KMS-11 (cell line): ENCODE measurements around the gene WSB1.

Source experiments
- H2AFZ ChIP-seq: fragments of 200-600 bp; sonication (generic); 2 replicates; pipeline ENCODE4 v1.6.1; 2016; ENCODE audit warnings: antibody characterized with exemption, mixed run types, low read depth
- H3K27ac ChIP-seq: fragments of 200-600 bp; sonication (generic); 2 replicates; pipeline ENCODE4 v1.6.1; 2016; ENCODE audit warnings: mild to moderate bottlenecking, mixed run types
- H3K27me3 ChIP-seq: fragments of 200-600 bp; sonication (generic); 2 replicates; pipeline ENCODE4 v1.6.1; 2017; ENCODE audit warnings: mild to moderate bottlenecking, low read depth, mixed run types, moderate library complexity; ENCODE audit not compliant: insufficient read depth
- H3K36me3 ChIP-seq: fragments of 200-600 bp; sonication (generic); 2 replicates; pipeline ENCODE4 v1.6.1; 2017; ENCODE audit warnings: mild to moderate bottlenecking, mixed run types; ENCODE audit not compliant: insufficient read depth
- H3K4me1 ChIP-seq: fragments of 200-600 bp; sonication (generic); 2 replicates; pipeline ENCODE4 v1.6.1; 2016; ENCODE audit warnings: mild to moderate bottlenecking, low read depth, mixed run types; ENCODE audit not compliant: poor library complexity, severe bottlenecking
- H3K4me2 ChIP-seq: fragments of 200-600 bp; sonication (generic); 2 replicates; pipeline ENCODE4 v1.7.0; 2016; ENCODE audit warnings: mild to moderate bottlenecking, mixed run types
- H3K4me3 ChIP-seq: fragments of 200-600 bp; sonication (generic); IDR thresholded peaks from 2 replicates; pipeline ENCODE4 v1.6.1; 2017; ENCODE audit warnings: low read depth, low read length, mixed read lengths; ENCODE audit not compliant: insufficient read depth
- H3K79me2 ChIP-seq: fragments of 200-600 bp; sonication (generic); 2 replicates; pipeline ENCODE4 v1.6.1; 2016; ENCODE audit warnings: low read depth, mixed run types; ENCODE audit not compliant: insufficient read depth
- H3K9ac ChIP-seq: fragments of 200-600 bp; sonication (generic); 2 replicates; pipeline ENCODE4 v1.6.1; 2016; ENCODE audit warnings: mild to moderate bottlenecking, mixed run types
- H4K20me1 ChIP-seq: fragments of 200-600 bp; sonication (generic); 2 replicates; pipeline ENCODE4 v1.6.1; 2016; ENCODE audit warnings: mild to moderate bottlenecking, mixed run types; ENCODE audit not compliant: insufficient read depth
- TF ChIP-seq, protein P1 (sequence below): fragments of 200-600 bp; sonication (generic); conservative IDR thresholded peaks from 2 replicates; pipeline ENCODE4 v1.6.1; 2017; ENCODE audit warnings: low read depth, mild to moderate bottlenecking, antibody characterized with exemption, low read length, moderate library complexity, mixed read lengths

WSB1 gene

DNA sequence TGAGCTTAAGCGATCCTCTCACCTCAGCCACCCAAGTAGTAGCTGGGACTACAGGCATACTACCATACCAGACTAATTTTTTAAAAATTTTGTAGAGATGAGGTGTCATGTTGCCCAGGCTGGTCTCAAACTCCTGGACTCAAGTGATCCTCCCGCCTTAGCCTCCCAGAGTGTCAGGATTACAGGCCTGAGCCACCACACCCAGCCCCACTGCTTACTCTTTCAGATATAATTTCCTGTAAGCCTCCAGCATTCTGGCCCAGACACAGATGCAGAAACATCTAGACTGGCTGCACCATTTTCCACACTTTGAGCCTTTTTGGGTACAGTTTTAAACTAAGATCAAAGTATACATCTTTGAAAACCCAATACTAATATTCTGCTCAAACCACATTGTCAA lies 8.4 kb upstream of the WSB1 start:
- H3K4me2 ChIP-seq: no peak overlapping the region
- H3K4me1 ChIP-seq: no peaks in the 10 kb centered on the region
- no peak overlapping the region for H3K9ac ChIP-seq
- H3K27ac ChIP-seq: no peak overlapping the region
- H2AFZ ChIP-seq: no peak overlapping the region
- H4K20me1 ChIP-seq: no peaks in the 10 kb centered on the region
- no peaks in the 10 kb centered on the region for H3K36me3 ChIP-seq
- H3K4me3 ChIP-seq: no peak overlapping the region
- H3K27me3 ChIP-seq: no peaks in the 10 kb centered on the region
- no peaks in the 10 kb centered on the region for H3K79me2 ChIP-seq
- TF ChIP-seq, protein P1, sequence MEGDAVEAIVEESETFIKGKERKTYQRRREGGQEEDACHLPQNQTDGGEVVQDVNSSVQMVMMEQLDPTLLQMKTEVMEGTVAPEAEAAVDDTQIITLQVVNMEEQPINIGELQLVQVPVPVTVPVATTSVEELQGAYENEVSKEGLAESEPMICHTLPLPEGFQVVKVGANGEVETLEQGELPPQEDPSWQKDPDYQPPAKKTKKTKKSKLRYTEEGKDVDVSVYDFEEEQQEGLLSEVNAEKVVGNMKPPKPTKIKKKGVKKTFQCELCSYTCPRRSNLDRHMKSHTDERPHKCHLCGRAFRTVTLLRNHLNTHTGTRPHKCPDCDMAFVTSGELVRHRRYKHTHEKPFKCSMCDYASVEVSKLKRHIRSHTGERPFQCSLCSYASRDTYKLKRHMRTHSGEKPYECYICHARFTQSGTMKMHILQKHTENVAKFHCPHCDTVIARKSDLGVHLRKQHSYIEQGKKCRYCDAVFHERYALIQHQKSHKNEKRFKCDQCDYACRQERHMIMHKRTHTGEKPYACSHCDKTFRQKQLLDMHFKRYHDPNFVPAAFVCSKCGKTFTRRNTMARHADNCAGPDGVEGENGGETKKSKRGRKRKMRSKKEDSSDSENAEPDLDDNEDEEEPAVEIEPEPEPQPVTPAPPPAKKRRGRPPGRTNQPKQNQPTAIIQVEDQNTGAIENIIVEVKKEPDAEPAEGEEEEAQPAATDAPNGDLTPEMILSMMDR: no peak

DNA sequence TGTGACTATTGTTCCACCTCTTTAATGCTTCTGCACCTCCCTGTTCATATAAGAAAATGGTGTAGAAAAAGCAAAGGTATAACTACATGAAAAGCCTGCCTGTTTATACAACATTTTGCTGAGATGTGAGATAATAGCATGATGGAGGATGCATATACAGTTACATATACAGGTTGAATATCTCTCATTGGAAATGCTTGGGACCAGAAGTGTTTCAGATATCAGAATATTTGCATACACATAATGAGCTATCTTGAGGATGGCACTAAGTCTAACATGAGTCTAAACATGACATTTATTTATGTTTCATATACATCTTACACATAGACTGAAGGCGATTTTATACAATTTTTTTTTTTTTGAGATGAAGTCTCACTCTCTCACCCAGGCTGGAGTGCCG lies 5.7 kb upstream of the WSB1 start:
- TF ChIP-seq, protein P1: no peak
- no peak overlapping the region for H3K9ac ChIP-seq
- H3K27ac ChIP-seq: no peak overlapping the region
- H2AFZ ChIP-seq: no peak overlapping the region
- no peaks in the 10 kb centered on the region for H3K79me2 ChIP-seq
- H3K4me1 ChIP-seq: peaks cover 1% of the 10 kb centered on the region
- no peaks in the 10 kb centered on the region for H3K36me3 ChIP-seq
- no peaks in the 10 kb centered on the region for H4K20me1 ChIP-seq
- no peak overlapping the region for H3K4me3 ChIP-seq
- no peaks in the 10 kb centered on the region for H3K27me3 ChIP-seq
- no peak overlapping the region for H3K4me2 ChIP-seq

DNA sequence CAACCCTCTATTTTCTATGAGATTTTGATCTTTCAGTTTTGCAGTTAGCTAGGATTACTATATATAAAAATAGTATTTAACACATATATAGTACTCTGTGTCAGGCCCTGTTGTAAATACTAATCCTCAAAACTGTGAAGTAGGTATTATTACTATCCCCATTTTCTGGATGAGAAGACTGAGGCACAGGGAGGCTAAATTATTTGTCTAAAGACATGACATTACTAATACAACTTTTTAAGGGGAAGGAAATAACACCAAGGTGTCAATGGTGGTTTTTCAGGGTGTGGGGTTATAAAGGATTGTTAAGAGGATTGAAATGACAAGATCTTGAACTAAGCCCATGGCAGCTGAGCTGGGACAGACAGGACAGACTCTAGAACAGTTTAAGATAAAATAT lies 4.1 kb upstream of the WSB1 start:
- H3K27me3 ChIP-seq: no peaks in the 10 kb centered on the region
- TF ChIP-seq, protein P1: no peak
- no peaks in the 10 kb centered on the region for H3K36me3 ChIP-seq
- peaks cover 6% of the 10 kb centered on the region for H3K4me1 ChIP-seq
- no peak overlapping the region for H3K27ac ChIP-seq
- no peaks in the 10 kb centered on the region for H4K20me1 ChIP-seq
- H3K79me2 ChIP-seq: no peaks in the 10 kb centered on the region; the same call in 1 of the 2 replicates
- H3K4me2 ChIP-seq: no peak overlapping the region
- no peak overlapping the region for H3K4me3 ChIP-seq
- no peak overlapping the region for H3K9ac ChIP-seq
- H2AFZ ChIP-seq: no peak overlapping the region

DNA sequence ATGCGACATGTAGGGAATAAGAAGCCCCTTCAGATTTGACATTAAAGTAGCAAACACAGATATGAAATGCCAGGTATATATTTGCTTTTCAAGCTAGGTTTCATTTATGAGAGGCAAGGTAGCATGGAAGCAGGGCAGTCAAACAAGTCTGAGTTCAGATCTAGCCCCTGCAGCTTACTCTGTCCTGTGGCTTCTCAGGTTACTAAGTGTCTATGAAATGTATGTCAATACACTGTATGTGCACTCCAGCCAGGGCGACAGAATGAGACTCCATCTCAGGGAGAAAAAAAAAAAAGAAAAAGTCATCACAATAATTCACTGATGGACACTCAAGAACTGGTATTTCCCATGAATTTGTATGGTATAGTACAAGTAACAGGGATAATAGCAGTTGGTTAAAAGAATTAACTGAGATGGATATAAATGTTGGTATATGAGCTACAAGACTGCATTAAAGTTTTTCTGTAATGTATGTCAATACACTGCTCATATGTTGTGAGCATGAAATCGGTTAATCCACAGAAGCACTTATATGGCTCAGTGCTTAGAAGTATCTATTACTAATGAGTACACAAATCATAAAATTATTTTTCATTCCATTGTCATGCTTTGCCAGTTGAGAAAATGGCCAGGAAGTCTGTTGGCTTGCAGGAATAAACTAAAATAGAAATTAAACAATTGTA lies 2.9 kb upstream of the WSB1 start:
- Histone ChIP-seq H3K4me3 (no peak overlapping the region), H3K27ac (no peak overlapping the region), H3K4me1 (peaks cover 11% of the 10 kb centered on the region), H3K27me3 (no peaks in the 10 kb centered on the region), H3K9ac (no peak overlapping the region), H3K79me2 (peaks cover 12% of the 10 kb centered on the region; the same call in 1 of the 2 replicates), H2AFZ (no peak overlapping the region), H3K36me3 (no peaks in the 10 kb centered on the region), H4K20me1 (no peaks in the 10 kb centered on the region), H3K4me2 (no peak overlapping the region)
- TF ChIP-seq, protein P1: no peak
